Lung (tissue), 12 donors: Measurements from ENCODE around the gene KCNIP4. TPM values are rescaled to one million over a fixed set of nuclear protein-coding genes. Genes with fewer than 3 reads are reported as not detected.

ENCODE experiments used
- ATAC-seq: fragments of 200-7000 bp; cut with Tn5 transposase; one replicate; pipeline ENCODE4 v1.9.1; 2020; ENCODE audit warnings: moderate number of reproducible peaks; ENCODE audit not compliant: insufficient read depth, low FRiP score
- DNase-seq, 3 donors: peaks; one replicate each; pipeline ENCODE4 v3.0.0-alpha.2; 2013 to 2017
- H3K27ac ChIP-seq, 2 donors: one replicate each; pipeline ENCODE4 v1.5.1; 2013; ENCODE audit warnings: mild to moderate bottlenecking in 2 of 2, moderate library complexity in 2 of 2, control low read depth in 1 of 2, inconsistent platforms in 1 of 2, low read depth in 1 of 2, low read length in 1 of 2
- H3K27me3 ChIP-seq, 3 donors: one replicate each; pipeline ENCODE4 v1.5.1; 2013; ENCODE audit warnings: low read length in 2 of 3; ENCODE audit not compliant: control insufficient read depth in 3 of 3, insufficient read depth in 3 of 3
- H3K36me3 ChIP-seq, 4 donors: one replicate each; pipeline ENCODE4 v1.5.1; 2013; ENCODE audit warnings: low read length in 4 of 4, mild to moderate bottlenecking in 1 of 4, moderate library complexity in 1 of 4; ENCODE audit not compliant: control insufficient read depth in 4 of 4, insufficient read depth in 4 of 4
- H3K4me1 ChIP-seq, 5 donors: one replicate each; pipeline ENCODE4 v1.5.1; 2013; ENCODE audit warnings: low read length in 5 of 5, mild to moderate bottlenecking in 2 of 5, moderate library complexity in 1 of 5; ENCODE audit not compliant: control insufficient read depth in 5 of 5, insufficient read depth in 5 of 5
- H3K4me3 ChIP-seq: one replicate; pipeline ENCODE4 v1.5.1; 2013; ENCODE audit warnings: mild to moderate bottlenecking, control low read depth, moderate library complexity
- H3K9ac ChIP-seq, 2 donors: one replicate each; pipeline ENCODE4 v1.5.1; 2013; ENCODE audit warnings: low read length in 2 of 2, control low read depth in 1 of 2; ENCODE audit not compliant: insufficient read depth in 1 of 2
- H3K9me3 ChIP-seq, 4 donors: one replicate each; pipeline ENCODE4 v1.5.1; 2013; ENCODE audit warnings: low read length in 3 of 4, mild to moderate bottlenecking in 1 of 4, moderate library complexity in 1 of 4; ENCODE audit not compliant: control insufficient read depth in 4 of 4, insufficient read depth in 3 of 4
- WGBS, 2 donors: extraction: QIAGEN DNeasy Blood & Tissue Kit; methylation state at CpG; one replicate each; pipeline ENCODE4 v1.1.7; 2013; 5-methylcytosine and 5-hydroxymethylcytosine counted together
- polyA plus RNA-seq, 2 donors: library from polyadenylated mRNA; stranded (reverse); fragments of 200-250 nt; gene quantifications; one replicate each; pipeline ENCODE4 v1.2.1, GENCODE V29; 2013
- total RNA-seq, 2 donors: library from RNA; depleted of rRNA in 1 of 2; stranded (reverse); fragments of >200 nt in 1 of 2; gene quantifications; one replicate each; pipeline ENCODE4 v1.2.1, GENCODE V29; 2014 to 2021
- TF ChIP-seq, protein P1 (sequence below): IDR thresholded peaks from 2 replicates; pipeline ENCODE4 v1.5.1; 2012; ENCODE audit warnings: mild to moderate bottlenecking; ENCODE audit errors: control extremely low read depth, extremely low read depth
- donor health status: control.
- donor health status: control.
- donor health status: Bipolar disorder and iron deficiency.
- donor health status: healthy.
- donor health status: DM: yes; HTN: yes; CAD: no.

KCNIP4 gene
- total and polyA plus RNA-seq, 4 donors = 0.11 TPM; not detected in 3

DNA sequence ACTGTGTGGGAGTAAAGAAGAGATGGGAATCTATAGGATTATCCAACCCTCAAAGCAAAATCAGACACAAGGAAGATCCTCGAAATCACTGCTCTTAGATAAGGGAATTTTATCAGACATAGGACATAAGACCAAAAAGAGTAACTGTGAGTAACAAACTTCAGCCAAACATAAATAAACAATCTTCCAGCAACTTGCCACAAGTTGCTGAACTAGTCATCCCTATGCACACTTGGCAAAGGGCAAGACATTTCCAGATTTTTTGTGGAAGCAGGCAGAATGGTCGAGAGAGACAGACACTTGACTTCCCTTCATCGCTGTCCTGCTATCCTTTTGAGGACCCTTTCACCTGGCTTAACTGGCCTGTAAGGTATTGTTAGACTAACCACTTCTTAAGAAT, 89.6 kb downstream of the KCNIP4 start:
- no peaks in the 10 kb centered on the region for H3K36me3 ChIP-seq
- no peak overlapping the region for H3K27ac ChIP-seq
- no peaks in the 10 kb centered on the region for H3K27me3 ChIP-seq
- no peak overlapping the region for H3K4me3 ChIP-seq
- DNase-seq (no peak), ATAC-seq (no peak)
- TF ChIP-seq, protein P1, sequence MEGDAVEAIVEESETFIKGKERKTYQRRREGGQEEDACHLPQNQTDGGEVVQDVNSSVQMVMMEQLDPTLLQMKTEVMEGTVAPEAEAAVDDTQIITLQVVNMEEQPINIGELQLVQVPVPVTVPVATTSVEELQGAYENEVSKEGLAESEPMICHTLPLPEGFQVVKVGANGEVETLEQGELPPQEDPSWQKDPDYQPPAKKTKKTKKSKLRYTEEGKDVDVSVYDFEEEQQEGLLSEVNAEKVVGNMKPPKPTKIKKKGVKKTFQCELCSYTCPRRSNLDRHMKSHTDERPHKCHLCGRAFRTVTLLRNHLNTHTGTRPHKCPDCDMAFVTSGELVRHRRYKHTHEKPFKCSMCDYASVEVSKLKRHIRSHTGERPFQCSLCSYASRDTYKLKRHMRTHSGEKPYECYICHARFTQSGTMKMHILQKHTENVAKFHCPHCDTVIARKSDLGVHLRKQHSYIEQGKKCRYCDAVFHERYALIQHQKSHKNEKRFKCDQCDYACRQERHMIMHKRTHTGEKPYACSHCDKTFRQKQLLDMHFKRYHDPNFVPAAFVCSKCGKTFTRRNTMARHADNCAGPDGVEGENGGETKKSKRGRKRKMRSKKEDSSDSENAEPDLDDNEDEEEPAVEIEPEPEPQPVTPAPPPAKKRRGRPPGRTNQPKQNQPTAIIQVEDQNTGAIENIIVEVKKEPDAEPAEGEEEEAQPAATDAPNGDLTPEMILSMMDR = no peak
- H3K9ac ChIP-seq = no peak overlapping the region
- no peaks in the 10 kb centered on the region for H3K4me1 ChIP-seq
- no peaks in the 10 kb centered on the region for H3K9me3 ChIP-seq
- WGBS, 2 donors = 75 to 83% methylated on average over 3 of the region's 3 CpGs

DNA sequence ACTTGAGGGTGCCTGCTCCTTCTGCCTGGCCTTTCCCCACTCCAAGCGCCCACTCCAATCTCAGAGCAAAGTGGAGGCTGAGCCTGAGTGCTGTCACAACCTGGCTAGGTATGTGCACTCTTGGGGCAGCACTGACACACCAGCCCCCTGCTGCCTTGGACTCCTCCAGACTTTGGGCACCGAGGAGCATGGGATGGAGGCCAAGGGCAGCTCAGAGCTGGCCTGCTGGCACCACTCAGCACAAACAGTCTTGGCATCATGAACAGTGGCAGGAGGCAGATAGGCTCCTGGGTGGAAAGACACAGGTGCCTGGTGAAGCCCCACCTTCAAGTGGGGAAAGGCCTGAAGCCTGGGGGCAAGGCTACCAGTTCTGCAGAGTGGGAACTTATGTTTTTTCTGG, 91.8 kb downstream of the KCNIP4 start:
- Histone ChIP-seq H3K27me3 (no peaks in the 10 kb centered on the region), H3K4me1 (no peaks in the 10 kb centered on the region), H3K36me3 (no peaks in the 10 kb centered on the region), H3K9ac (no peak overlapping the region), H3K27ac (no peak overlapping the region), H3K9me3 (no peaks in the 10 kb centered on the region), H3K4me3 (no peak overlapping the region)
- TF ChIP-seq, protein P1 = no peak
- ATAC-seq (no peak), DNase-seq (no peak)
- WGBS, 2 donors = 85 to 92% methylated on average over 2 of the region's 2 CpGs

DNA sequence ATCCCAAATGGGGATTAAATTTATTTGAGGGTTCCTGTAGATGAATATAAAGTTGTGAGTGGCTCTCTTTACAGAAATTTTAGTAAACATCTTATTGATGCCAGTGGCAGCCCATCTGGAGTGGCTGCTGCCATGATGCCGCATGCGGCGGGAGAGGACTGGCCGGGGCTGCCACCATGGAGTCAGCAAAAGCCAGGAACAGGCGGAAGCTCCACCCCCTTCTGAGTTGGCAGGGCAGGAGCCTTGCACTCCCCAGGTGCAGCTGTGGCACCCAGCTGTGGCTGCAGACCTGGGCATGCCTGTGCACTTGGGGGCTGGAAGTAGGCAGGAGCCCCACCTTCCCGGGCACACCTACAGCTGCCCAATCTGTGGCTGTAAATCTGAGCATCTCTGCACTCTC, 92.3 kb downstream of the KCNIP4 start:
- no peaks in the 10 kb centered on the region for H3K9me3 ChIP-seq
- no peaks in the 10 kb centered on the region for H3K27me3 ChIP-seq
- ATAC-seq (no peak), DNase-seq (no peak)
- WGBS, 2 donors = 70 to 74% methylated on average over 6 of the region's 6 CpGs
- H3K36me3 ChIP-seq = no peaks in the 10 kb centered on the region
- H3K4me3 ChIP-seq = no peak overlapping the region
- TF ChIP-seq, protein P1 = no peak
- no peak overlapping the region for H3K27ac ChIP-seq
- H3K9ac ChIP-seq = no peak overlapping the region
- no peaks in the 10 kb centered on the region for H3K4me1 ChIP-seq

DNA sequence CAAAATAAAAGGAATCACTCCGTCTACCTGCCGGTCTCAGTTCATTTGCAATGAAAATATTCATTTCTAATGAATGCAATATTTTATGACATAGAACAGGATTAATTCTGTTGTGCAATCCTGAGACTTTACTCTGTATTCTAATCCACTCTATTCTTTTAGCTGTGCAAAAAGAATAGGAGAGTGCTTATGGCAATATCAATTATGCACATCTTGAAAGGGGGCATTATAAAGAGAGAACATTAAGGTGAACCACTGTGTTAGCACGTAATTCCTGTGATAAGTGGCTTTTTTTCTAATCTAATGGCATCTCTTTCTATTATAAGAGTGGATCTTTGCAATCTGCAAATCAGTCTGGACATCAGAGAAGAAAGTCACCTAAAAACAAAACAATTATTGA, 99.5 kb downstream of the KCNIP4 start:
- H3K4me3 ChIP-seq = no peak overlapping the region
- H3K36me3 ChIP-seq = no peaks in the 10 kb centered on the region
- H3K27ac ChIP-seq = no peak overlapping the region
- DNase-seq (no peak), ATAC-seq (no peak)
- H3K9me3 ChIP-seq = no peaks in the 10 kb centered on the region
- WGBS, 2 donors = 80 to 86% methylated on average over 3 of the region's 3 CpGs
- no peak overlapping the region for H3K9ac ChIP-seq
- H3K4me1 ChIP-seq = no peaks in the 10 kb centered on the region
- H3K27me3 ChIP-seq = no peaks in the 10 kb centered on the region
- TF ChIP-seq, protein P1 = no peak
